AG10803 (cell line): Measurements from ENCODE around the gene MYBPC2.
"Not testable (repeated sequence)": the region's sequence is repeated elsewhere in the genome, so short reads cannot be mapped to it uniquely, and the experiment has no call there.

Source experiments
- DNase-seq: peaks from one replicate; pipeline ENCODE4 v3.0.0; 2010; ENCODE audit warnings: low read depth
- H3K4me3 ChIP-seq: 2 replicates; pipeline ENCODE4 v1.5.1; 2011; ENCODE audit warnings: mild to moderate bottlenecking, low read length, control low read depth
- CTCF ChIP-seq: conservative IDR thresholded peaks from 2 replicates; pipeline ENCODE4 v1.5.1; 2011; ENCODE audit warnings: mild to moderate bottlenecking, low read length, control low read depth, inconsistent platforms

Gene MYBPC2

DNA sequence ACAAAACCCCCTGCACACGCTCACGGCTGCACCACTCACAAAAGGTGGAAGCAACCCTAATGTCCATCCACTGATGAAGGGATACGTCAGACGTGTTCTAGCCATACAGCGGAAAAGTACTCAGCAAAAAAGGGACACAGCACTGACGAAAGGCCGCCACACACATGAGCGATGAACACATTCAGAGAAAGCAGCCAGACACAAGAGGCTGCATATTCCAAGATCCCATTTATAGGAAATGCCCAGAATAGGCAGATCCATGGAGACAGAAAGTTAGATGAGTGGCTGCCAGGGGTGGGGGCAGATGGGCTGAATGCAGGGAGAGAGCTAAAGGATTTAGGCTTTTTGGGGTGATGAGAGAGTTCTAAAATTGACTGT, 44.8 kb upstream of the MYBPC2 start:
- DNase-seq, result no peak
- no peak for TF ChIP-seq CTCF
- no peak overlapping the region for H3K4me3 ChIP-seq

DNA sequence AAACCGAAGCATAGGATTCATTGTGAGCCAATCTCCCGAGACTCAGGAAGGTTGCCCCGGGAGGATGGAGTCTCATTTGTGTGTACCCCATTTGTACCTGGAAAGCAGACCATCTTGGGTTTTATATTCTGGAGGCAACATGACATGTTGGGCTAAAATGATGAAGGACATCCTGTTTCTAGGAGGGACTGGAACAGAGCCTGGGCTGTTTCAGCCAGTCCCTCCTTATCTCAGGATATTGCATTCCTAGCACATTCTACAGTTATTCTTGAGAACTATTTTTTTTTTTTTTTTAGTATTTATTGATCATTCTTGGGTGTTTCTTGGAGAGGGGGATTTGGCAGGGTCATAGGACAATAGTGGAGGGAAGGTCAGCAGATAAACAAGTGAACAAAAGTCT, 42.4 kb upstream of the MYBPC2 start:
- not testable (repeated sequence) for H3K4me3 ChIP-seq, DNase-seq

- not testable (repeated sequence) for DNase-seq, H3K4me3 ChIP-seq
Measured at GRCh38 chr19:50390952-50391351, 41.7 kb upstream of the MYBPC2 start.

DNA sequence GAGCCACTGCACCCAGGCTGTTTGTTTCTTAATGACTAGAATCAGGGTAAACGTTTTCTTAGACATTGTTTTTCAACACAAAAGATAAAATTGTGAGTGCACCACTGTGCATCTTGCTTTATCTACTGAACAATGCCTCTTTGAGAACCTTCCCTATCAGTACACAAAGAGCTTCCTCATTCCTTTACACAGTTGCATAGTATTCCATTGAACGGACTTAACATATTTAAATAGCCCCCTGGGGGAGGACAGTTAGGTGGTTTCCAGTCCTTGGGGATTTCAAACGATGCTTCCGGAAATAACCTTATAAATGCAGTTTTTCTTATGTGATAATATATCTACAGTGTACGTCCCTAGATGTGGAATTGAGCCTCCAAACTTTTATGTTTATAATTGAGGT, 39.9 kb upstream of the MYBPC2 start:
- no peak overlapping the region for H3K4me3 ChIP-seq
- no peak for TF ChIP-seq CTCF
- no peak for DNase-seq

GRCh38 chr19:50393589-50393988, 39.1 kb upstream of the MYBPC2 start:
- no peak for TF ChIP-seq CTCF
- no peak for DNase-seq
- no peak overlapping the region for H3K4me3 ChIP-seq

DNA sequence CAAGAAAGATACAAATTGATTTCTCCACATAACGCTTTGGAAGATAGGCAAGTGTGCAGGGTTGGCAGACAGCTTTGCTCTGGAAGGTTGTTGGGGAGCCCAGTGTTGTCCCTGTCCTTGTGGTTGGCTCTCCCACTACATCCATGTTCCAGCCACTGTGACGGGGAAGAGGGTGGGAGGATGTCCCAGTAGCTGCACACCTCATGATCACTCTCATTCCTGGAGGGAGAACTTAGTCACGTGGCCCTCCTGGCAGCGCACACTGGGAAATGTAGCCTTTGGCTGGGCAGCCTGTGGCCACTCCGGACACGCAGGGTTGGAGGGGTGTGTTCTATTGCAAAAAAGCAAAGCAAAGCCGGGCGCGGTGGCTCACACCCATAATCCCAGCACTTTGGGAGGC, 38.7 kb upstream of the MYBPC2 start:
- TF ChIP-seq CTCF, result no peak
- no peak overlapping the region for H3K4me3 ChIP-seq
- DNase-seq, result no peak

- H3K4me3 ChIP-seq, result no peak overlapping the region
- no peak for DNase-seq
- no peak for TF ChIP-seq CTCF
Measured at GRCh38 chr19:50398675-50399367, 33.9 kb upstream of the MYBPC2 start.

DNA sequence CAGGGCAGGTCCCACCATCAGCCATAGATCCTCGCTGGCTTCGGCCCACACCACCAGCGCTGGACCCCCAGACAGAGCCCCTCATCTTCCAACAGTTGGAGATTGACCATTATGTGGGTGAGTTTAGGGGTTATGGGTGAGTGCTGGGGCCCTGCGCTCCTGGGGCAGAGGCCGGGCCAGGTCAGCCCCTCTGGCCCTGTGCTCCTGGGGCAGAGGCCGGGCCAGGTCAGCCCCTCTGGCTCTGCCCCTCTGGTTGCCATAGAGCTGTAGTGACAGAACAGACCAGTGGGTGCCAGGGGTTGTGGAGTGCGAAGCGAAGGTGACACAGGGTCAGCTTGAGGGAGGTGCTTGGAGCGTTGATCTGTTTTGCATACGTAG, 33.3 kb upstream of the MYBPC2 start:
- no peak for DNase-seq
- TF ChIP-seq CTCF, result no peak
- no peak overlapping the region for H3K4me3 ChIP-seq
